Aorta (tissue), 5 donors: ENCODE measurements around the gene BRIX1. TPM values are rescaled to one million over a fixed set of nuclear protein-coding genes. Genes with fewer than 3 reads are reported as not detected.

Experiments
- ATAC-seq: fragments of 200-7000 bp; cut with Tn5 transposase; one replicate; pipeline ENCODE4 v1.9.1; 2022; ENCODE audit warnings: moderate library complexity; ENCODE audit not compliant: low FRiP score
- DNase-seq, 2 donors: peaks; one replicate each; pipeline ENCODE4 v3.0.0-alpha.2; 2020
- H3K27ac ChIP-seq, 2 donors: one replicate each; pipeline ENCODE4 v1.5.1; 2013; ENCODE audit warnings: low read length in 2 of 2, mild to moderate bottlenecking in 2 of 2, moderate library complexity in 2 of 2, control low read depth in 1 of 2, inconsistent platforms in 1 of 2, low read depth in 1 of 2
- H3K27me3 ChIP-seq, 2 donors: one replicate each; pipeline ENCODE4 v1.6.1; 2013; ENCODE audit warnings: control low read depth in 1 of 2, low read length in 1 of 2, mild to moderate bottlenecking in 1 of 2, moderate library complexity in 1 of 2; ENCODE audit not compliant: insufficient read depth in 2 of 2, control insufficient read depth in 1 of 2
- H3K36me3 ChIP-seq, 2 donors: one replicate each; pipeline ENCODE4 v1.6.1; 2013; ENCODE audit warnings: control low read depth in 1 of 2, low read length in 1 of 2, mild to moderate bottlenecking in 1 of 2; ENCODE audit not compliant: insufficient read depth in 2 of 2, control insufficient read depth in 1 of 2
- H3K4me1 ChIP-seq, 2 donors: one replicate each; pipeline ENCODE4 v1.6.1; 2013; ENCODE audit warnings: low read length in 2 of 2, control low read depth in 1 of 2, mild to moderate bottlenecking in 1 of 2, moderate library complexity in 1 of 2; ENCODE audit not compliant: insufficient read depth in 2 of 2, control insufficient read depth in 1 of 2
- H3K4me3 ChIP-seq, 2 donors: one replicate each; pipeline ENCODE4 v1.5.1; 2013; ENCODE audit warnings: low read length in 2 of 2, control low read depth in 1 of 2, mild to moderate bottlenecking in 1 of 2
- H3K9me3 ChIP-seq: one replicate; pipeline ENCODE4 v1.6.1; 2013; ENCODE audit warnings: mild to moderate bottlenecking, low read length; ENCODE audit not compliant: control insufficient read depth
- WGBS, 2 donors: extraction: QIAGEN DNeasy Blood & Tissue Kit; methylation state at CpG; one replicate each; pipeline ENCODE4 v1.1.7; 2013; 5-methylcytosine and 5-hydroxymethylcytosine counted together
- intact Hi-C, 2 donors: fragments of 100-400 bp; cut with DNase I; formaldehyde crosslinking; loops; one replicate each; pipeline versions ENCODE4 v1.14.2 to v1.15.0; 2022
- polyA plus RNA-seq, 2 donors: library from polyadenylated mRNA; stranded (reverse); fragments of 200-250 nt; gene quantifications; one replicate each; pipeline ENCODE4 v1.2.3, GENCODE V29; 2013
- total RNA-seq, 2 donors: library from RNA; stranded (reverse); fragmentation: NEBNext Ultra II Directional; extraction: Animal tissue kit (Norgen Biotek cat#: 25700); gene quantifications; one replicate each; pipeline ENCODE4 v1.2.1, GENCODE V29; 2021
- donor health status: healthy with polysubstance abuse.
- donor health status: Bipolar disorder and iron deficiency.
- donor health status: DM: no; HTN: no; CAD: no.
- donor health status: DM: no; HTN: no; CAD: no.
- donor health status: DM: yes; HTN: yes; CAD: no.

Gene BRIX1
- total and polyA plus RNA-seq, 4 donors = 12.4 to 19.0 (median 15.8) TPM

GRCh38 chr5:34929720-34930461 lies 14.4 kb downstream of the BRIX1 start:
- intact Hi-C loops = loop anchor here in 1 of 2 donors (1.0 kb wide), 1 partner anchor 15 kb away; the partner anchor contains the start of genes BRIX1 and RAD1
- ATAC-seq = peak; percentile 82
- H3K36me3 ChIP-seq = no peaks in the 10 kb centered on the region
- DNase-seq = peak; percentile 93 to 95
- H3K27ac ChIP-seq = peak overlapping the region; percentile 84 to 95
- no peaks in the 10 kb centered on the region for H3K27me3 ChIP-seq
- peak overlapping the region; percentile 57 to 73 for H3K4me3 ChIP-seq
- H3K4me1 ChIP-seq = peaks cover 2 to 4% of the 10 kb centered on the region in 2 donors
- whole genome bisulfite sequencing, 2 donors = 1% methylated on average over 45 to 70 of the region's 70 CpGs
- H3K9me3 ChIP-seq = no peaks in the 10 kb centered on the region

- no peak for DNase-seq
- intact Hi-C loops = no loop called here
- Histone ChIP-seq H3K36me3 (no peaks in the 10 kb centered on the region), H3K4me1 (peaks cover 2 to 4% of the 10 kb centered on the region in 2 donors), H3K27ac (peak overlapping the region in 1 of 2 donors; percentile 84), H3K4me3 (peak overlapping the region; percentile 57 to 73), H3K9me3 (no peaks in the 10 kb centered on the region), H3K27me3 (no peaks in the 10 kb centered on the region)
- WGBS, 2 donors = 3% methylated on average over 3 of the region's 3 CpGs
- no peak for ATAC-seq
Measured at GRCh38 chr5:34930462-34930844, 14.9 kb downstream of the BRIX1 start.

- no peaks in the 10 kb centered on the region for H3K9me3 ChIP-seq
- no peak for DNase-seq
- 74 to 75% methylated on average over 4 of the region's 4 CpGs for WGBS, 2 donors
- H3K27ac ChIP-seq = no peak overlapping the region
- ATAC-seq = no peak
- intact Hi-C loops = no loop called here
- no peaks in the 10 kb centered on the region for H3K27me3 ChIP-seq
- no peaks in the 10 kb centered on the region for H3K36me3 ChIP-seq
- peaks cover 2 to 4% of the 10 kb centered on the region in 2 donors for H3K4me1 ChIP-seq
- H3K4me3 ChIP-seq = peak overlapping the region in 1 of 2 donors; percentile 57
Measured at GRCh38 chr5:34930870-34931269, 15.4 kb downstream of the BRIX1 start.

- H3K36me3 ChIP-seq = peaks cover 0 to 2% of the 10 kb centered on the region in 2 donors
- intact Hi-C loops = no loop called here
- H3K27ac ChIP-seq = no peak overlapping the region
- peaks cover 2 to 4% of the 10 kb centered on the region in 2 donors for H3K4me1 ChIP-seq
- no peak overlapping the region for H3K4me3 ChIP-seq
- ATAC-seq (no peak), DNase-seq (no peak)
- no peaks in the 10 kb centered on the region for H3K27me3 ChIP-seq
- WGBS, 2 donors = 91 to 96% methylated on average over 2 of the region's 2 CpGs
- no peaks in the 10 kb centered on the region for H3K9me3 ChIP-seq
Measured at GRCh38 chr5:34932947-34933346, 17.4 kb downstream of the BRIX1 start.

GRCh38 chr5:34941936-34942335 lies 26.4 kb downstream of the BRIX1 start:
- intact Hi-C loops = no loop called here

GRCh38 chr5:34944044-34944443 lies 28.5 kb downstream of the BRIX1 start:
- Histone ChIP-seq H3K4me1 (no peaks in the 10 kb centered on the region), H3K27ac (no peak overlapping the region), H3K9me3 (no peaks in the 10 kb centered on the region), H3K27me3 (no peaks in the 10 kb centered on the region), H3K36me3 (peaks cover 5 to 10% of the 10 kb centered on the region in 2 donors), H3K4me3 (no peak overlapping the region)
- intact Hi-C loops = no loop called here
- DNase-seq = no peak
- 94 to 98% methylated on average over 2 of the region's 2 CpGs for whole genome bisulfite sequencing, 2 donors
- no peak for ATAC-seq

More at GRCh38 chr5:34941936-34942335, 26.4 kb downstream of the BRIX1 start:
- H3K27ac ChIP-seq = no peak overlapping the region
- H3K27me3 ChIP-seq = no peaks in the 10 kb centered on the region
- H3K4me1 ChIP-seq = peaks cover 0 to 1% of the 10 kb centered on the region in 2 donors
- H3K4me3 ChIP-seq = no peak overlapping the region
- WGBS, 2 donors = 57 to 60% methylated on average over 3 of the region's 3 CpGs
- DNase-seq (no peak), ATAC-seq (no peak)
- H3K9me3 ChIP-seq = no peaks in the 10 kb centered on the region
- H3K36me3 ChIP-seq = peaks cover 5 to 12% of the 10 kb centered on the region in 2 donors

GRCh38 chr5:34944460-34945047 lies 29.0 kb downstream of the BRIX1 start:
- Histone ChIP-seq H3K4me1 (no peaks in the 10 kb centered on the region), H3K27me3 (no peaks in the 10 kb centered on the region), H3K9me3 (no peaks in the 10 kb centered on the region), H3K36me3 (peaks cover 5 to 11% of the 10 kb centered on the region in 2 donors), H3K27ac (no peak overlapping the region), H3K4me3 (no peak overlapping the region)
- DNase-seq = no peak
- intact Hi-C loops = no loop called here
- ATAC-seq = no peak
- WGBS, 2 donors = 66 to 67% methylated on average over 11 of the region's 11 CpGs

GRCh38 chr5:34957321-34957720 lies 41.8 kb downstream of the BRIX1 start:
- H3K36me3 ChIP-seq = no peaks in the 10 kb centered on the region
- H3K27ac ChIP-seq = no peak overlapping the region
- H3K27me3 ChIP-seq = no peaks in the 10 kb centered on the region
- 96 to 100% methylated on average over 1 of the region's 1 CpG for WGBS, 2 donors
- DNase-seq (no peak), ATAC-seq (no peak)
- H3K4me1 ChIP-seq = no peaks in the 10 kb centered on the region
- H3K9me3 ChIP-seq = no peaks in the 10 kb centered on the region
- H3K4me3 ChIP-seq = no peak overlapping the region
- intact Hi-C loops = no loop called here
